GM18505 (cell line): ENCODE results near the gene SCMH1.

ENCODE experiments used
- ATAC-seq: cut with Tn5 transposase; IDR thresholded peaks from one replicate; pipeline ENCODE4 v1.9.1; 2021; ENCODE audit not compliant: unreplicated experiment
- POLR2A ChIP-seq: IDR thresholded peaks from 4 replicates; pipeline ENCODE4 v1.6.1; 2011; ENCODE audit warnings: borderline replicate concordance; ENCODE audit not compliant: insufficient read depth, insufficient read length; ENCODE audit errors: extremely low read depth

Gene SCMH1

DNA sequence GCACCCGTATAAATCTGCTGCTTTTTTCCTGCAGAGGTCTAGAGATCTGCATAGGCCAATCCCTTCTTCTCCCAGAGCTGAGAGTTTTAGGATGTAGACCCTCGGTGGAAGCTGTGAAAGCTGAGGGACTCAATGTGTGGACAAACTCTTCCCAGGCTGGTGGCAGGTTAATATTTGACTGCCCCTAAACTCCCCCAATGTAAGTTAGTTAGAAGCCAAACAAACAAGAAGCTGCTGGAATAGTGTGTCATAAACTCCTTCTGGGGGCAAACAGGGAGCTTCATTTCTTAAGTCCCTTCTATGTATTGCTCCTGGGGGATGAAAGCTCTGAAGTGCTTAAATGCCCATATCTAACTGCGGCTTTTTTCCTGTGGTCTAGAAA lies 72.3 kb downstream of the SCMH1 start:
- no peak for ATAC-seq
- no peak for TF ChIP-seq POLR2A

DNA sequence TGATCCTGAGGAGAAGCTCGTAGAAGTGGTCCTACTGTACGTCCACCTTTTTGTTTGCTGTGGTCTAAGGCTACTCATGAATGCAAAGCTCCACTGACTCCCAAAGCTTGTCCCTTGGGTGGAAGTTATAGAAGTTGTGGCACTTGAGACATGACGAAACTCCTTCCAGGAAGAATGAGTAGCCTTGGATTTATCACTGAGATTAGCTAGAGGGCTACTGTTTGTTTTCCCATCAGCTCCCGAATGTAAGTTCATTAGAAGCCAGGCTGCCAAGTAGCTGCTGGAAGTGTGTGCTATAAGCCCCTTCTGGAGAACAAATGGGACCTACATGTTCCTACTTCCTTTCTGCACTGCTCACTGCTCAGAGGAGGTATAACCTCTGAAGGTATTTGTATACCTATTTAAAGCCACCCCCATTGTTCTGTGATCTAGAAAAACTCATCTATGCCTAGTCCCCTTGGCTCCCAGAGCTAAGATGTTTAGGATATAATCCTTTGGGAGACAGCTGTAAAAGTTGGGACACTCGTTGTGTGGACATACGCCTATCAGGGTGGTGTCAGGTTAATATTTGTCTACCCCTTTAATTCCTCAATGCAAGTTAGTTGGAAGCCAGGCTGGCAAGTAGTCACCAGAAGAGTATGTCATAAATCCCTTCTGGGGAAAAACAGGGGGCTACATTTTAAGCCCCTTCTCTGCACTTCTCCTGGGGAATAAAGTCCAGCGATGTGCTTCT lies 72.9 kb downstream of the SCMH1 start:
- ATAC-seq: no peak

DNA sequence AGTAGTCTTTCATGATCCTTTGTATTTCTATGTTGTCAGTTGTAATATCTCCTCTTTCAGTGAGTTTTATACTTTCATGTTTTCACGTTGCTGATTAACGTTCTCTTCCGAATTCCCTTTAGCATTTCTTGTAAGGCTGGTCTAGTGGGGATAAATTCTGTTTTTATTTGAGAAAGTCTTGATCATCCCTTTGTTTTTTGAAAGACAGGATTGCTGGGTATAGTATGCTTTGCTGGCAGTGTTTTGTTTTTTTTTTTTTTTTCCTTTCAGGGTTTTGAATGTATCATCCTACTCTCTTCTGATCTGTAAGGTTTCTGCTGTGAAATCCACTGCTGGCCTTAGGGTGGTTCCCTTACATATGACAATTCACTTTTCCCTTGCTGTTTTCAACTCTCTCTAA lies 74.4 kb downstream of the SCMH1 start:
- TF ChIP-seq POLR2A: no peak
- no peak for ATAC-seq

More for the DNA sequence above, 72.9 kb downstream of the SCMH1 start:
- no peak for TF ChIP-seq POLR2A

- ATAC-seq: no peak
- no peak for TF ChIP-seq POLR2A
Observed at GRCh38 chr1:41164727-41165126, 77.4 kb downstream of the SCMH1 start.

- TF ChIP-seq POLR2A: no peak
- ATAC-seq: no peak
Observed at GRCh38 chr1:41162441-41162840, 79.7 kb downstream of the SCMH1 start.

DNA sequence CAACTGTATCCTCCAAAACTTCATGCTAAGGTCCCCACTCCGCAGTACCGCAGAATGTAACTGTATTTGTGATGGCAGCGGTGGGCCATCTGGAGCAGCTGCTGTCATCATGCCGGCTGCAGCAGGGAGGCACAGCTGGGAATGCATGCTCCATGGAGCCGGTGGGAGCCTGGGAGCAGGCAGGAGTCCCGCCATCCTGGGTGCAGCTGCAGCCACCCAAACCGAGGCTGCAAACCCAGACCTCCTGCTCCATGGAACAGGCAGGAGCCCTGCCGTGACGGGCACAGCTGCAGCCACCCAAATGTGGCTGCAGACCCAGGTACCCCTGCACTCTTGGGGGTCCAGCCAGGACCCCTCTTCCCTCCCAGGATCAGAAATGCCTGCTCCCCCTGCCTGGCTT lies 80.3 kb downstream of the SCMH1 start:
- TF ChIP-seq POLR2A: no peak
- no peak for ATAC-seq

DNA sequence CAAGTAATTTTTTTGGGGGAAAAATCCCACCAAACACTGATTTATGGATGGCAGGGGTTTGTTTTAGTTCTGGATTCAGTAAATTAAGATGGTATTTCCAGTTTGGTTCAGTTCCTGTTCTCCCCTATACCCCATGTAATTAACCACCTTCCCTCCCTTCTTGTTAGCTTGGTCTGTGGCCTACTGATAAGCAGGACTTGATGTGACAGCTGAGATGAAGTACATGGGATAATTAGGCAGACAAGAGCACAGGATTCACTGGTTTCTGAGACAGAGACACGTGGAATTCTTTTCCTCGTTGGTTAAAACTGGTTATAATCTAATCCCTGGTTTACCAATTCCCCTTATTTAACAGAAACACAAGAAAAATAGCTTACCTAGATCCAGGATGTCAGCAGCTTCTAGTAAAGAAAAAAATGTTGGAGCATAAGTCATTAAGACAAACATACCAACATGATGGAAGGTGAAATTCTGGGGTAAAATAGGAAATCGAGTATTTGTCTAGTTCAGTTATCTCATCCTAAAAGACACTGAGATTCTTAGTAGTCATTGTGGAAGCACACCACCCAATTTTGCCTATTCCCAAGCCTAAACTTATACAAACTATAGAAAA lies 81.5 kb downstream of the SCMH1 start:
- no peak for ATAC-seq
- no peak for TF ChIP-seq POLR2A

GRCh38 chr1:41158966-41159365 lies 83.1 kb downstream of the SCMH1 start:
- ATAC-seq: no peak
- no peak for TF ChIP-seq POLR2A

DNA sequence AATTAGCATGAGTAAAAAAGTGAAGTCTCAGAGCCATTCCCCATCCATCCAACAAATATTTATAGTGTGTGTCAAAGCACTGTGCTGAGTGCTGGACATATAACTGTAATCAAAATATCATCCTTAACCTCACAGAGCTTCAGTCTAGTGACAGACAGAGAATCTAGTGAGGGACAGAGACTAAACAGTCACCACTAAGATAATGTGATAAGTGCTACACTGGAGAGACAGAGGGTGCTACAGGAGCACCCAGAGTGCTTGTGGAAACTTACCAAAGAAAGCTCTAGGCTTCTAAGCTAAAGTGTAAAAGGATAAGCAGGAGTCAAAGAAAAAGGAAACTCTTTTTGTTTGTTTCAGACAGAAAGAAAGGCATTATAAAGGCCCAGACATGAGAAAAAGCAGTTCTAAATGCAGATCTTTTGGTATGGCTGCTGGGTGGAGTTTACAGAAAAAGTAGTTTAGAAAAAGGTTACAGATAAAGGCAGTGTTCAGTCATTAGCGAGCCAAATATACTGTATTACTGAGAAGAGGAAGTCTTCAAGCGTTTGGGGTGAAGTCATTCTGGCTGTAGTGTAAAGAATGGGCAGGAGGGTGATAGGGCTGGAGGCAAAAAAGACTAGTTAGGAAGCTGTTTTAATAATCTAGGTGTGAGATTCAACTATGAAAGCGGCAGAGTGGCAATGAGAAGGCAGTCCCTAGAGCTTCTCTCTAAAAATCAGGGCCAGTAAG lies 83.8 kb downstream of the SCMH1 start:
- TF ChIP-seq POLR2A: no peak
- no peak for ATAC-seq

- ATAC-seq: no peak
- TF ChIP-seq POLR2A: no peak
Observed at GRCh38 chr1:41155105-41155504, 87.0 kb downstream of the SCMH1 start.

- no peak for TF ChIP-seq POLR2A
- no peak for ATAC-seq
Observed at GRCh38 chr1:41153750-41154274, 88.3 kb downstream of the SCMH1 start.

DNA sequence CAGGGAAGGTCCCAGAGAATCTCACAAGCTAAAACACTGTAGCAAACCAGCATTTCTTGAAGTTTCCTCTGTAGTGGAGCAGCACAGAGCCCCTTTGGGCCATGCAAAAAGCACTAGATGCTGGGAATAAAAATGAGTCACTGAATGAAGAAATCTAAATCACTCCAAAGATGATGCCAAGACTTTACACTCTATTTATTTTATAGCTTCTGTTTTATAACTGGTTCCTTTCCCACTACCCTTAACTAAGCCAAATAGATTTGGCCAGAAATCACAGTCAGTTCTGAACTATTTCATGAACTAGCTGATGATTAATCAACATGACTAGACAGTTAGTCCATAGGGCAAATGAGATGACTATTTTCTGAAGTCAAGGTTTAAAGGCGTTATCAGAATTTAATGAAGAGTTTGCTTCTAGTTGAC lies 89.5 kb downstream of the SCMH1 start:
- no peak for ATAC-seq
- TF ChIP-seq POLR2A: no peak

- no peak for ATAC-seq
- TF ChIP-seq POLR2A: no peak
Observed at GRCh38 chr1:41151846-41152245, 90.3 kb downstream of the SCMH1 start.
